VCaP (cell line): ENCODE measurements around the gene RC3H2.

Experiments
- H3K27ac ChIP-seq: fragments of 450-650 bp; 2 replicates; pipeline ENCODE4 v1.5.1; 2017
- CTCF ChIP-seq: fragments of 450-650 bp; conservative IDR thresholded peaks from 2 replicates; pipeline ENCODE4 v1.5.1; 2017; ENCODE audit warnings: mild to moderate bottlenecking, moderate library complexity

RC3H2 gene

DNA sequence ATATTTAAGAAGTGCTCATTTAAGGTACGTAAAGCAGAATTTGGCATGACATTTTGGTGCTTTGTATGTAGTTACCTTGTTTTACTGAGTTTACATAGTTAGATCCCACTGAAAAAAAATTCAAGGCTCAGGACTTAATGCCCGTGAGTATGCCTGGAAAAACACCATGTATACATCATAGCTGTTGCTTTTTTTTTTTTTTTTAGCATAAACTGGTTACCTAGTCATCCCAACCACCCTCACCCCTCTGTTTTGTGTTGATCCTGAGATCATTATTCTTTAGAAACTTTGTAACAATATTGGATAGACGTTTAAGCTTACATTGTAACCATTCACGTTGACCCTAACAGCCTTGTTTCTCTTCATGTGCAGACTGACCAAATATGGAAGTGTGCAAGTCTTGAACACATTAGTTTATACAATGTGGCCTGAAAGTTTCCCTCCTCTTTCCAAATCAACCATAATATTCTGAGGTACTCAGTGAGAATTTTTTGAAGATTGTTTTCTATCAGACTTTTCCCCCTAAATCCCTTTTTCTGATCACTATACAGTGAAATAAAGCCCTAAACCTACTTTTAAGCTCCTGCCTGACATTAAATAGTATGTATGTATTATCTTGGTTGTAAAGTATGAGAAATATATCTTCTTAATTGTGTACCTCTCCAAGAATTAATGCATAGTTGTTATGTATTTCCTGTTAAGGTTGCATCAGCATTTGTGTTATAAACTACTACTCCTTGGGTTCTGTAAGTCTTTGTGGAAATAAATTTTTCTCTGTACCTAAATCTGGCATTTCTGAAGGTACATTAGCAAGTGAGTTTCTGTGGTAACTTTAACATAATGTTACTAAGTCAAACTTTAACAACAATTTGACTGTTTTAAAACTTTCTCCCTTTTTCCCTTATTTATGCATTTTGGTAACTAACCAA, 40.1 kb upstream of the RC3H2 start:
- no peak overlapping the region for H3K27ac ChIP-seq

DNA sequence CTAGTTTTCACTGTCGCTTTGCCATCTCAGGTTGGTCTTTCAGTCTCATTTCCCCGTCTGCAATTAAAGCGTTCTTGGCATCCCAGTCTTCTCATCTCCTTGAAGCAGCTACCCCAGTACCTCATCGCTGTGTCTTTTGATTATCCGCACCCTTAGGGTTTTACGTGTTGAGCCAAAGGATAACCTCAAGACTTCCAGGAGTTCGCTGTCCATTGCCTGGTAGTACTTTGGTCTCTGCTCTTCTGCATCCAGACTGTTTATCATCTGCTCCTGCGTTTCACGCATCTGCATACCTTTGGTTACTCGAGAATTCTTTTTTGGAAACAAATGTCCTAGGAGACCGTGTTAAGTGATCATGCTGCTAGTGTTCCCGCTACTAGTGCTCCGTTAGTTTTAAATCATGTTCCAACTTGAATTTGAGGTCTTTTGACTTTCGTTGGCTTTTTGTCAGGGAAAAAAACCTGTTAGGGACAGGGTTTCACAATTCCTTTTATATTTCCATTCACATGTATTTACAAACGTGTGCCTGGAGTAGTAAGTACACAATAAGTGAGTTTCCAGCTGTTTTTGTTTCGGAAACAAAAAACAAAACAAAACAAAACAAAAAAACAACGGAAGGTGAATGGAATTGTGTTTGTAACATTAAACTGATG, 36.5 kb upstream of the RC3H2 start:
- peak overlapping the region; percentile 91 for H3K27ac ChIP-seq
- TF ChIP-seq CTCF, result no peak

More for the DNA sequence above, 40.1 kb upstream of the RC3H2 start:
- TF ChIP-seq CTCF, result no peak

DNA sequence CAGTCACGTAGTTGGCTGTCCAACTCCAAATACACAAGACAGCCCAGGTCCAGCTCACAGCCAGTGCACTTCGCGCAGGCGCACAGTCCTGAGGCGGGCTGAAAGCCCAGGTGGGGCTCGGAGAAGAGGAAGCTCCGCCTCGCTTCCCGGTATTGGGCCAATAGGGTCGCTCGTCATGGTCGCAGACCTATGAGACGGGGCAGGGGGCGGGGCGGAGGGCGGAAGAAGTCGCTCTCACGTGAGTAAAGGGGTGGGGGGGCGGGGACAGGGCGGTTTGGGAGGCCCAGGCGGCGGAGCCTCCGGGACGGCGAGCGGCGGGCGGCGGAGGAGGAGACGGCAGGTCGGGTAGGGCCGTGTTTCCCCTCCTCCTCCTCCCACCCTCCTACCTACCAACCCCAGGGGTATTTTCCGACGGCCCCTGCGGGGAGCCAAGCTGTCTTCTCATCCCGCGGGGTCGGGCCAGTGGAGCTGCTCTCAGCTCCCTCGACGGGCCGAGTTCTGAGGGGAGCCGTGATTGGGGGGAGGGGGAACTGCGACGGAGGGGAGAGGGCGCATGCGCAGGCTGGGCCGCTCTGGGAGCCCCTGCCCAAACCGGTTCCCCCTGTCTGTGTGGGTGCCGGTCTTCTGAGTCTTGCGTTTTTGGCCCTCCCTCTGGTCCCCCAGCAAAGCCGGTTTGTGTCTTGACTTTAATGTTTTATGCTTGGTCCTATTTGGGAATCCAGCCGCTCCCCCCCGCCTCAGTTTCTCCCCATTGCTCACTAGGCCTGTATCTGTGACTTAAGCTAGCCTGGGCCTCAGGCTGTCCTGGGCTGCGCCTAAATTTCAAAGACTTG, 35.8 kb upstream of the RC3H2 start, which contains the start of gene RABGAP1:
RABGAP1 (plus strand) TSS at position 272 of the 833 bp plus-strand sequence. CDS start 16,040 bp downstream, outside the sequence.
- H3K27ac ChIP-seq, result peak within 1 kb of the TSS; percentile 91
- no peak for TF ChIP-seq CTCF

- TF ChIP-seq CTCF, result no peak
- H3K27ac ChIP-seq, result peak overlapping the region; percentile 91
These were observed 35.2 kb upstream of the RC3H2 start for GRCh38 chr9:122940454-122940748.

GRCh38 chr9:122939601-122940000, 34.4 kb upstream of the RC3H2 start:
- no peak for TF ChIP-seq CTCF
- peak overlapping the region; percentile 91 for H3K27ac ChIP-seq

GRCh38 chr9:122936883-122937282, 31.7 kb upstream of the RC3H2 start:
- no peak for TF ChIP-seq CTCF
- H3K27ac ChIP-seq, result no peak overlapping the region

GRCh38 chr9:122936464-122936863, 31.3 kb upstream of the RC3H2 start:
- TF ChIP-seq CTCF, result no peak
- no peak overlapping the region for H3K27ac ChIP-seq
